ENCODE measurements around the gene GPR158.

DNA sequence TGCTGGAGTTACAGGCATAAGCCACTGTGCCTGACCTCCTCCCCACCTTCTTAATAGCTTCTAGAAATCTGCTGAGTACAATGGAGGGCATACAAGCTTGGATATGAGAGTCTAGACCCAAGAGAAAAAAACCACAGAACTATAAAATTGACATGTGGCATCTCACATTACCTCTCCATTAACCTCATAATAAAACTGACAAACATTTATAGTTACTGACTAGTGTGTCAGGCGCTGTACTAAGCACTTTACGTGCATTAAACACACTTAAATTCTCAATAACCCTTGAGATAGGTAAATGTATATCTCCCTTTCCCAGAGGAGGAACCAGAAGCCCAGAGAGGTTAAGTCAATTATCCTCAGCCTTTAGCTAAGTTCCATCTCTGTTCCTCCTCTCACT, 458.7 kb downstream of the GPR158 start:
- TF ChIP-seq, protein P1, sequence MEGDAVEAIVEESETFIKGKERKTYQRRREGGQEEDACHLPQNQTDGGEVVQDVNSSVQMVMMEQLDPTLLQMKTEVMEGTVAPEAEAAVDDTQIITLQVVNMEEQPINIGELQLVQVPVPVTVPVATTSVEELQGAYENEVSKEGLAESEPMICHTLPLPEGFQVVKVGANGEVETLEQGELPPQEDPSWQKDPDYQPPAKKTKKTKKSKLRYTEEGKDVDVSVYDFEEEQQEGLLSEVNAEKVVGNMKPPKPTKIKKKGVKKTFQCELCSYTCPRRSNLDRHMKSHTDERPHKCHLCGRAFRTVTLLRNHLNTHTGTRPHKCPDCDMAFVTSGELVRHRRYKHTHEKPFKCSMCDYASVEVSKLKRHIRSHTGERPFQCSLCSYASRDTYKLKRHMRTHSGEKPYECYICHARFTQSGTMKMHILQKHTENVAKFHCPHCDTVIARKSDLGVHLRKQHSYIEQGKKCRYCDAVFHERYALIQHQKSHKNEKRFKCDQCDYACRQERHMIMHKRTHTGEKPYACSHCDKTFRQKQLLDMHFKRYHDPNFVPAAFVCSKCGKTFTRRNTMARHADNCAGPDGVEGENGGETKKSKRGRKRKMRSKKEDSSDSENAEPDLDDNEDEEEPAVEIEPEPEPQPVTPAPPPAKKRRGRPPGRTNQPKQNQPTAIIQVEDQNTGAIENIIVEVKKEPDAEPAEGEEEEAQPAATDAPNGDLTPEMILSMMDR (conservative IDR thresholded peaks at IDR 0.05; ENCODE audit: low read depth, low read length): no peak
- TF ChIP-seq EZH2phosphoT487 (IDR thresholded peaks at IDR 0.05; ENCODE audit: borderline replicate concordance, low read length) (no peak), EZH2 (IDR thresholded peaks at IDR 0.05; ENCODE audit: low read length, unreplicated experiment) (no peak)

All from PC-3 (cell line).